ENCODE measurements around the gene ACSS2.

DNA sequence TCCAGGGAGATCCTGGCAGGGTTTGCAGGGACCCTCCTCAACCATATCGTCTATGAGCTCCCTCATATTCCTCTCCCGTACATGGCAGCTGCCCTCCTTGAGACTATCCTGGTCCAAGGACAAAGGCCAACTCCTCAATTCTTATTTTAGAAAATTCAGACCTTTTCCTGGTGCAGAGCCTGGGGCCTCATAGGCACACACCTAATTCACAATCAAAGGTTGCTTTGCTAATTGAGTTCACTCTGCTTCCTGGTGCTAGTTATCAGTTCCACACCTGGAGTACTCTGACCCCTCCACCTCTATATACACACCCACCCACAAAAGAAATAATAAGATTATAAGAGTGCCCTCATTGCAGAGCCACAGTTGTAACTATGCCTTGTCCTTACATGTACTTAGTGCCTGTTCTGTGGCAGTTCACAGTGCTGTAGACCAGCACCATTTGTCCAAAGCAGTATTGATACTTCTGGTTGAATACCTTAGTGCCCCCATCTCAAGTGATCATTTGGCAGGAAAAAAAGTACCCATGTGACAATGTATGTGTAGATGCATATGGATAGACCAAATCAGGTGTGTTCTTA is 40.5 kb downstream of the ACSS2 start:
- TF ChIP-seq CTCF (IDR thresholded peaks at IDR 0.05) = no peak
- TF ChIP-seq POLR2A (IDR thresholded peaks at IDR 0.05) = peak; percentile 50 to 80

All from Peyer's patch (tissue), 4 donors.